GM21717 (cell line): ENCODE measurements around the gene TM9SF1.
A peak's percentile ranks its signal among the peaks of the same experiment; 100 is the strongest.

Experiments
- ATAC-seq: cut with Tn5 transposase; IDR thresholded peaks from one replicate; pipeline ENCODE4 v1.9.1; 2021; ENCODE audit warnings: mild to moderate bottlenecking, moderate library complexity; ENCODE audit not compliant: unreplicated experiment

The TM9SF1 gene

DNA sequence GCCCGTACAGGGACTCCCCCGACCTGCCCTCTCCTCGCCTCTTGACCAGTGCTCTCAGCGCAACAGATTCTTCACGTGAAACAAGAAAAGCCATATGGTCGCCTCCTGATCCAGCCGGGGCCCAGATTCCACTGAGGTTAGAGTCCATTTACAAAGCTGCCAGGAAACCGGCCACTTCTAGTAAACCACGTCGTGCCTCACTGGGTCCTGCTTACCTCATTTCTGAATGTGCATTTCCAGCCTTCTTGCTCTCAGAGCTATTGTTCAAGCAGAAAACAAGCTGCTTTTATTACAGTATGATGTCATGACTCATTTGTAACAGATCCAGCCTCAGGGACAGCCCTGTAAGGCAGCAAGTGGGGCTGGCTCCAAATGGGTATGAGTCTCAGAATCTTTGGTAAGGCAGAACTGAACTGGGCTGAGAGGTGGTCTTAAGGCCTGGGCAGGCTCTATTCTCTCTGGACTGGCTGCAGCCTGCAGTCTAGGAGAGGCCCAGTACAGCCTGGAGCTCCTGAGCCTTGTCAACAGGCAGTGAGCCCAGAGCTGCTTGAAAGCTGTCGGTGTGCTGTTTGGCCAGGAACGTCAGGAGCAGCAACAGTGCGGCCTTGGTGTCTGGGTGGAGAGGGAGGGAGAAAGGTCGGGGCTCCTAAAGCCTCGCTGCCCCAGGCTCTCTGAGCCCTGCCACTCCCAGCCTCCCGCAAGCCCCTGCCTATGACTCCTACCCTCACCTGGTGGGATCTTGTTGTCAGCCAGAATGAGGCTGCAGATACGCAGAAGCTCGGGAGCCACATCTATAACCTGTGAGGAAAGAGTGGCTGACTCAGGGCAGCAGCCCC, 15.1 kb downstream of the TM9SF1 start:
- ATAC-seq = no peak

DNA sequence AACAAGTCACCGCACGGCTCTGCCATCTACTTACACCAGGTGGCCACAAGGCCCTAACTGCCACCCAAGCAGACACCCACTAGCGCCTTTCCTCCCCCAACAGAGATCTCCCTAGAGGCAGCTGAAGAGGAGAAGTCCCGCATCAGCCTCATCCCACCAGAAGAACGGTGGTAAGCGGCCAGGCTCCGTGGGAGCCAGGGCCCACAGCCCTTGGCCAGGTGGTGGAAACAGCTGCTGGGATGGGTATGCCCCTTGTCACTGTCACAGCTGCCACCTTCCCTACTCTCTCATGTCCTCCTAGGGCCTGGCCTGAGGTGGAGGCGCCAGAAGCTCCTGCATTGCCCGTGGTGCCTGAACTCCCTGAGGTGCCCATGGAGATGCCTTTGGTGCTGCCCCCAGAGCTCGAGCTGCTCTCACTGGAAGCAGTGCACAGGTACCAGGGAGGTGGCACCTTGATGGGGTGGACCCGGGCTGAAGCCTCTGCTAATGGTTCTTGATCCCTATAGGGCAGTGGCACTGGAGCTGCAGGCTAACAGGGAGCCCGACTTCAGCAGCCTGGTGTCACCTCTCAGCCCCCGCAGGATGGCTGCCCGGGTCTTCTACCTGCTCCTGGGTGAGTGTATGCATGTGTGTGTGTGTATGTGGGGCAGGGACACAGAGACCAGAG, 15.8 kb downstream of the TM9SF1 start:
- no peak for ATAC-seq

GRCh38 chr14:24178399-24179178, 16.7 kb downstream of the TM9SF1 start:
- no peak for ATAC-seq

DNA sequence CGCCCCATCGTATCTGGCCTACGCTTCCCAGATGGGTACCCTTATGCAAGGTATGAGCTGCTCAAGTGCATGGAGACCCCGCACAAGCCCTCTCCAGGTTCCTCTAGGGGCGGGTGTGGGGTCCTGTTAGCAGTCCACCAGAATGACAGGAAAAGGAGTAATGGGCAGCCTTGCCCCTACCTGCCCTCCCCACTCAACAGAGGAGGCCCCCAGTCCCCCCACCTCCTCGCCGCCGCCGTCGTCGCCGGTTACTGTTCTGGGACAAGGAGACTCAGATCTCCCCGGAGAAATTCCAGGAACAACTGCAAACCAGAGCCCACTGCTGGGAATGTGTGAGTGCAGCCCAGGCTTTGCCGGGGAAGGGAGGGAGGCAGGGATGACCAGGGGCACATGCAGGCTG, 17.4 kb downstream of the TM9SF1 start:
- ATAC-seq = no peak

- no peak for ATAC-seq
Measured at GRCh38 chr14:24177041-24177825, 18.0 kb downstream of the TM9SF1 start.

DNA sequence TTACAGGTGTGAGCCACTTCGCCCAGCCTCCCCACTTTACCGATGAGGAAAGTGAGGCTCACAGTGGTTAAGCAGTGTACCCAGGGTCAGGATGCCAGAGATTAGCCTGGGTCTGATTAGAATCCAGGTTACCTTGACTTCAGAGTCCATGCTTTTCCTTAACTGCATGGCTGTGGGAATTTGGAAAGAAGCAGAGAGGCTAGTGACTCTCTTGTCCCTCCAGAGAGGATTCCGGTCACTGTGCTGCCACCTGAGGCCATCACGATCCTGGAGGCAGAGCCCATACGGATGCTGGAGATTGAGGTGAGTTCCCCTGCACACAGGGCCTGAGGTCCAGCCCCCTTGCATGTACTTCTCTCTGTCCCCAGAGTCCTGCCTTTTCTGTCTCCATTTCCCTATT, 18.6 kb downstream of the TM9SF1 start:
- ATAC-seq = no peak

DNA sequence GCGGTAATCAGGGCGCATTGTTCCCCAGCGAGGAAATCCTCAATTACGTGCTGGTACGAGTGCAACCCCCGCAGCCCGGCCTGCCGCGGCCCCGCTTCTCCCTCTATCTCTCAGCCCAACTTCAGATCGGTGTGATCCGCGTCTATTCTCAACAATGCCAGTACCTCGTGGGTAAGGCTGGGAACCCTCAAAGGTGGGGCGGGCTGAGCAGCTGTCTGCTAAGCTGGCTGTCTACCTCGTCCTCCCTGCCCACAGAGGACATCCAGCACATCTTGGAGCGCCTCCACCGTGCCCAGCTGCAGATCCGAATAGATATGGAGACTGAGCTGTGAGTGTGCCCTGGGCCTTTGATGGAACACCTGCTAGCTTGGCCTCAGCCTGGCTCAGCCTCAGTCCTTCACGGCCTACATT, 22.4 kb downstream of the TM9SF1 start:
- ATAC-seq = no peak

DNA sequence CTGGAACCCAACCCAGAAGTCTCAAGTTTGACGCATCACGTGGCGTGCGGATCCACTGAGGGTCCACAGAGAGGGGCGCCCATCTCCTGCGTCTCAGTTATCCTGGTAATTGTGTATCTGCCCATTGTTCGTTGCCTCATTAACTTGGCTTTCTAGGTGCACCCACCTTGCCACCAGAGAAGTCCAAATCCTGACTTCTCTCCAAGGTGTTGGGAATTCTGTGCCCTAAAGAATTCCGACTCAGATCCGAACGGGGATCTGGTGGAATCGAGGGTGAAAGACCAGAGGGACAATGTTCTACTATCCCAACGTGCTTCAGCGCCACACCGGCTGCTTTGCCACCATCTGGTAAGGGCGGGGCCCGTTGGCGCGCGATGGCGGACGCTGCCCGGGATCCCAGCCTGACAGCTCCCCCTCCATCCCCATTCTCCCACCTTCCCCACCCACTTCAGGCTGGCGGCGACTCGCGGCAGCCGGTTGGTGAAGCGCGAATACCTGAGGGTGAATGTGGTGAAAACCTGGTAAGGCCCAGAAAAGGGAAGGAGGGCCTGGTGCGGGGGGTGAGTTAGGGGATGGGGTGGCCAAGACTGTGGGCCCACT, 22.9 kb downstream of the TM9SF1 start:
- ATAC-seq = no peak

DNA sequence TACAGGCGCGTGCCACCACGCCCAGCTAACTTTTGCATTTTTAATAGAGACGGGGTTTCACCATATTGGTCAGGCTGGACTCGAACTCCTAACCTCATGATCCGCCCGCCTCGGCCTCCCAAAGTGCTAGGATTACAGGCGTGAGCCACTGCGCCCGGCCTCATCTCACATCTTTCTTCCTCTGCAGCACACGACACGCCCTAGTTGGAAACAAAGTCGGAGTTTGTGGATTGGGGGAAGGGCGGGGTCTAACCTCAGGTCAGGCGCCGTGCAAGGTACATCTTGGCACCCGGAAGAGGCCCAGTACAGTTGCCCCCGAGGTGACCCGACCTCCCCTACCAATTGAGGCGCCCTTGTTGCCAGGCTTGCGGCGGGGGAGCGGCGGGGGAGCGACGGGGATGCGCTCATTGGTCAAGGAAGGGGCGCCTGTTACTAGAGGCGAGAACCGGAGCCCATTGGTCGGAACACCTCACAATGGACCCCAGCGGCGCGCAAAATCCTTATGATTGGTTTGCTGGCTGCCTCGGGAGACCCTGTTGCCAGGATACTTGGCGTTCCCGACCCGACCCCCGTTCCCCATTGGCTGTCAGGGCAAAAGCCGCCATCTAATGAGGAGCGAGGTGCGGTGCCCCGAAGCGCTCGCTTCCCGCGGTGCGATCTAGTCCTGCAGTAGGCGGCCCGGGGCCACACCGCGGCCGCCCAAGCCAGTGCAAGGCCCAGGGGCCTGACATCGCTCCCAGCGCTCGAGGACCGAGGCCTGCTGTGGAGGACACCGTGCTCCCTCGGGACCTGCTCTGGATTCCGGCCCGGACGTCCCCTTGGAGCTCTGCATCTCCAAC, 23.6 kb downstream of the TM9SF1 start, which contains the start of gene REC8:
Gene REC8, plus strand, starts transcription at position 659 of the 839 bp plus-strand sequence. CDS start 473 bp downstream, outside the sequence.
- peak; percentile 63 for ATAC-seq

- ATAC-seq = no peak
Measured at GRCh38 chr14:24167469-24168114, 27.6 kb downstream of the TM9SF1 start.

DNA sequence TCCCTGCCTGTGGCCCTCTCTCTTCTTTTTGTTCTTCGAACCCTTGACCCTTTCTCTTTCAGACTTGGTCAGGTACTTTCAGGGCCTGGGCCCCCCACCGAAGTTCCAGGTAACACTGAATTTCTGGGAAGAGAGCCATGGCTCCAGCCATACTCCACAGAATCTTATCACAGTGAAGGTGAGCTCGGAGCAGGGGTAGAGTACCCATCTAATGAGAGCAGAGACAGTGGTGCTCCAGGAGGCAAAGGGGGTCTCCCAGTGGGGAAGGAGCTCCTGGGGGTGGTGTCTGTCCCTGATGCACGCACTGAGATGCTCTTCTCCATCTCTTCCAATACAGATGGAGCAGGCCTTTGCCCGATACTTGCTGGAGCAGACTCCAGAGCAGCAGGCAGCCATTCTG, 29.5 kb downstream of the TM9SF1 start:
- ATAC-seq = no peak

DNA sequence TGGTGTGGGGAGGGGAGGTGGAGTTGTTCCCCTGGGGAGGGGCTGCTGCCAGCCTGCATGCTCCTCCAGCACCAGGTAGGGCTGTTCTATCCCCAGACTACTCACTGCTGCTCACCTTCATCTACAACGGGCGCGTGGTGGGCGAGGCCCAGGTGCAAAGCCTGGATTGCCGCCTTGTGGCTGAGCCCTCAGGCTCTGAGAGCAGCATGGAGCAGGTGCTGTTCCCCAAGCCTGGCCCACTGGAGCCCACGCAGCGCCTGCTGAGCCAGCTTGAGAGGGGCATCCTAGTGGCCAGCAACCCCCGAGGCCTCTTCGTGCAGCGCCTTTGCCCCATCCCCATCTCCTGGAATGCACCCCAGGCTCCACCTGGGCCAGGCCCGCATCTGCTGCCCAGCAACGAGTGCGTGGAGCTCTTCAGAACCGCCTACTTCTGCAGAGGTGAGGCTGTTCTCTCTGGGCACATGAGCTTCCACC, 30.7 kb downstream of the TM9SF1 start:
- ATAC-seq = no peak

- ATAC-seq = no peak
Measured at GRCh38 chr14:24162093-24162492, 33.1 kb downstream of the TM9SF1 start.

GRCh38 chr14:24160850-24161804, 34.1 kb downstream of the TM9SF1 start, which contains the start of gene IRF9:
IRF9 (plus strand) TSS chr14:24161265; CDS start chr14:24162145, 880 bp downstream.
- peak; percentile 62 for ATAC-seq

- no peak for ATAC-seq
Measured at GRCh38 chr14:24160499-24160849, 34.8 kb downstream of the TM9SF1 start.

- ATAC-seq = no peak
Measured at GRCh38 chr14:24159777-24160498, 35.3 kb downstream of the TM9SF1 start.

DNA sequence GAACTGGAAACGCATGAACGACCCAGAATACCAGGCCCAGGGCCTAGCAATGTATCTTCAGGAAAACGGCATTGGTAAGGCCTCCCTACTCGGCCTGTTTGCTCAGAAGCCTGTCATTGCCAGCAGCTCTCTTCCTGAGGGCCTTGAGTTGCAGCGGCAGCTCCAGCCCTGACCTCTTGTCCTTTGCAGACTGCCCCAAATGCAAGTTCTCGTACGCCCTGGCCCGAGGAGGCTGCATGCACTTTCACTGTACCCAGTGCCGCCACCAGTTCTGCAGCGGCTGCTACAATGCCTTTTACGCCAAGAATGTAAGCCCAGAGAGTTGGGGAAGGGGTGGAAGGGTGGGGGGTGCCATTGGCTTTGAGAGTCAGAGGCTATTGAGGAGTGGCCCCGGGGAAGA, 37.9 kb downstream of the TM9SF1 start:
- ATAC-seq = no peak
